Kidney (tissue), 14 donors: Measurements from ENCODE around the gene MYRIP. TPM values are rescaled to one million over a fixed set of nuclear protein-coding genes. Genes with fewer than 3 reads are reported as not detected.

Source experiments
- DNase-seq, 5 donors: peaks; one replicate each; pipeline ENCODE4 v3.0.0-alpha.2; 2013 to 2020
- FAIRE-seq: peaks from 2 replicates; lab custom pipeline; 2012; peaks lifted over from hg19 to GRCh38; lab: Jason Lieb, UNC
- H3K27ac ChIP-seq, 2 donors: one replicate each; pipeline ENCODE4 v1.7.0; 2013; ENCODE audit warnings: low read depth in 2 of 2, low read length in 2 of 2, inconsistent platforms in 1 of 2
- H3K27me3 ChIP-seq: one replicate; pipeline ENCODE4 v1.7.1; 2013; ENCODE audit warnings: low read length, inconsistent platforms; ENCODE audit not compliant: control insufficient read depth, insufficient read depth
- H3K36me3 ChIP-seq, 3 donors: one replicate each; pipeline versions ENCODE4 v1.7.0 to v1.7.1; 2013; ENCODE audit warnings: low read length in 3 of 3, control low read depth in 1 of 3, inconsistent platforms in 1 of 3; ENCODE audit not compliant: insufficient read depth in 3 of 3, control insufficient read depth in 2 of 3
- H3K4me1 ChIP-seq, 3 donors: one replicate each; pipeline versions ENCODE4 v1.7.0 to v1.7.1; 2013; ENCODE audit warnings: low read length in 3 of 3, inconsistent platforms in 1 of 3, low read depth in 1 of 3; ENCODE audit not compliant: control insufficient read depth in 2 of 3, insufficient read depth in 2 of 3
- H3K4me3 ChIP-seq, 3 donors: one replicate each; pipeline versions ENCODE4 v1.7.0 to v1.8.1; 2013; ENCODE audit warnings: low read length in 3 of 3, control low read depth in 1 of 3, inconsistent platforms in 1 of 3
- H3K9ac ChIP-seq, 3 donors: one replicate each; pipeline versions ENCODE4 v1.7.0 to v1.7.1; 2013; ENCODE audit warnings: low read length in 3 of 3, control low read depth in 1 of 3, inconsistent platforms in 1 of 3
- H3K9me3 ChIP-seq, 3 donors: one replicate each; pipeline versions ENCODE4 v1.7.0 to v1.7.1; 2013; ENCODE audit warnings: low read length in 3 of 3, control low read depth in 1 of 3, inconsistent platforms in 1 of 3; ENCODE audit not compliant: control insufficient read depth in 2 of 3, insufficient read depth in 1 of 3
- intact Hi-C: fragments of 100-400 bp; cut with DNase I; formaldehyde crosslinking; loops from one replicate; pipeline ENCODE4 v1.11.1; 2022
- polyA plus RNA-seq: library from polyadenylated mRNA; stranded (reverse); fragments of 350-450 nt; fragmentation: Illumina TruSeq; extraction: RNeasy Lipid Tissue Mini Kit (QIAGEN cat#74804); gene quantifications from one replicate; pipeline ENCODE4 v1.2.3, GENCODE V29; 2014; ENCODE audit warnings: low read depth, low replicate concordance; ENCODE audit not compliant: insufficient read depth
- total RNA-seq: library from RNA; stranded (reverse); fragmentation: NEBNext Ultra II Directional; extraction: Animal tissue kit (Norgen Biotek cat#: 25700); gene quantifications from one replicate; pipeline ENCODE4 v1.2.1, GENCODE V29; 2021
- TF ChIP-seq, protein P1 (sequence below): IDR thresholded peaks from 3 replicates; pipeline ENCODE4 v1.5.1; 2012; ENCODE audit warnings: mild to moderate bottlenecking, moderate library complexity, borderline replicate concordance; ENCODE audit not compliant: insufficient read depth; ENCODE audit errors: extremely low read depth
- donor health status: control.
- donor health status: control.
- donor health status: control.
- donor health status: control.
- donor health status: control.
- donor health status: DM: yes; HTN: yes; CAD: no.
- donor health status: Normal renal cell carcinoma (clear cell type).

MYRIP gene
- total and polyA plus RNA-seq, 2 donors from 2014 or later, result 0.92 to 6.6 TPM

DNA sequence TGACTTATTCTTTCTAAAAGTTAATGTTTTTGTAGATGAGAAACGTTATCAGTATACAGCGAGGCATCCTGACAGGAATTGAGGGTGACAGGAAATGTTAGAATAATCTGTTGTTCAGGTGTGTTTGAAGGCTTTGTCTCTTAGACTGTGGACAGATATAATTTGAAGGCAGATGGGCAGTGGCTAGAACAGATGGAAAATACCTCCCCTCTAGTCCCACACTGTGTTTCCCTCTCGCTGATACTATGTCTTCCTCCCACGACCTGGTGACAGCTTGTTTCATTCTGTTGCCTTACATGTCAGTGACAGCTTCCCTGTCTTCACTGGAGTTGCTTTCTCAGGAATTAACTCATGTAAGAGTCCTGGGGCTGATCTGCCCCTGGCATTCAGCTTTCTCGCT, 125.3 kb downstream of the MYRIP start:
- H3K9ac ChIP-seq, result no peak overlapping the region
- FAIRE-seq (no peak), DNase-seq (peak in 1 of 5 donors; percentile 52)
- no peak overlapping the region for H3K4me3 ChIP-seq
- peaks cover 0 to 3% (median 0%) of the 10 kb centered on the region in 3 donors for H3K4me1 ChIP-seq
- no peak overlapping the region for H3K27ac ChIP-seq
- no peaks in the 10 kb centered on the region for H3K9me3 ChIP-seq
- intact Hi-C loops, result no loop called here
- TF ChIP-seq, protein P1, sequence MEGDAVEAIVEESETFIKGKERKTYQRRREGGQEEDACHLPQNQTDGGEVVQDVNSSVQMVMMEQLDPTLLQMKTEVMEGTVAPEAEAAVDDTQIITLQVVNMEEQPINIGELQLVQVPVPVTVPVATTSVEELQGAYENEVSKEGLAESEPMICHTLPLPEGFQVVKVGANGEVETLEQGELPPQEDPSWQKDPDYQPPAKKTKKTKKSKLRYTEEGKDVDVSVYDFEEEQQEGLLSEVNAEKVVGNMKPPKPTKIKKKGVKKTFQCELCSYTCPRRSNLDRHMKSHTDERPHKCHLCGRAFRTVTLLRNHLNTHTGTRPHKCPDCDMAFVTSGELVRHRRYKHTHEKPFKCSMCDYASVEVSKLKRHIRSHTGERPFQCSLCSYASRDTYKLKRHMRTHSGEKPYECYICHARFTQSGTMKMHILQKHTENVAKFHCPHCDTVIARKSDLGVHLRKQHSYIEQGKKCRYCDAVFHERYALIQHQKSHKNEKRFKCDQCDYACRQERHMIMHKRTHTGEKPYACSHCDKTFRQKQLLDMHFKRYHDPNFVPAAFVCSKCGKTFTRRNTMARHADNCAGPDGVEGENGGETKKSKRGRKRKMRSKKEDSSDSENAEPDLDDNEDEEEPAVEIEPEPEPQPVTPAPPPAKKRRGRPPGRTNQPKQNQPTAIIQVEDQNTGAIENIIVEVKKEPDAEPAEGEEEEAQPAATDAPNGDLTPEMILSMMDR, result no peak
- no peaks in the 10 kb centered on the region for H3K36me3 ChIP-seq
- no peaks in the 10 kb centered on the region for H3K27me3 ChIP-seq

DNA sequence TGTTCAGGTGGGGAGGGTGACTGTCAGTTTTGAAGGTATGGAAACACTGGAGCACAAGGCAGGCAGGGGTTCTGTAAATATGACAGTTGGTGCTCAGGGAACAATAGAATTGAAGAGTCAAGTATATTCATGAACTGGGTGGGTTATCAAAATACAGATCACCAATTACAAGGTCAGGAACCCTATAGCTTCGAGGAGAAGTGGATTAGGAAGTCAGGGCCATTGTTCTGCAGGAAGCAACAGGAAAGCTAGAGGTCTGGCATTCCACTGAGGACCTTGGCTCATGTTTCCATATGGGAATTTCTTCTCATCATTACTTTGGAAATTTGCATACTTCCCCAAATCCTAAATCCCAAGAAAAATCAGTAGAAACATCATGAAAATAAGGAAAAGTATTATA, 125.9 kb downstream of the MYRIP start:
- no peaks in the 10 kb centered on the region for H3K9me3 ChIP-seq
- no peak for DNase-seq
- H3K36me3 ChIP-seq, result no peaks in the 10 kb centered on the region
- no peak overlapping the region for H3K4me3 ChIP-seq
- intact Hi-C loops, result no loop called here
- FAIRE-seq, result no peak
- H3K27ac ChIP-seq, result no peak overlapping the region
- TF ChIP-seq, protein P1, result no peak
- no peaks in the 10 kb centered on the region for H3K27me3 ChIP-seq
- no peak overlapping the region for H3K9ac ChIP-seq
- H3K4me1 ChIP-seq, result peaks cover 0 to 3% (median 0%) of the 10 kb centered on the region in 3 donors

DNA sequence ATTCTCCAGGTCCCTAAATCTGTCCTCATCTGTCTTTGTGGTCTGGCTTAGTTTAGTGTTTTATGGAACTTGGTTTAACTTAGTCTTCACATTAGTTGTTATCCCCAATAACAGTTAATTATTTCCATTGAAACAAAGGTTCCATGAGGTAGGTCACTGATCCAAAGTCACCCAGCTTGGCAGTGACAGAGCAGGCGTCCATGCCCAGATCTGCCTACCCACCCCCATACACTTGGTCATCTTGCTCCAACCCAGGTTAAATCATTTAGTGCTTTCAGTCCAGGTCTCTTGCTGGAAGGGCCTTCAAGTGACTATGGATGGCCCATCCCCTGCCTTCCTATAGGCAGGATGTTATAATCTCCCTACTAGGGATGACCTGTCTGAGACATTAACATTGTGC, 127.4 kb downstream of the MYRIP start:
- Histone ChIP-seq H3K27ac (no peak overlapping the region), H3K27me3 (no peaks in the 10 kb centered on the region), H3K4me1 (peaks cover 0 to 3% (median 0%) of the 10 kb centered on the region in 3 donors), H3K4me3 (no peak overlapping the region), H3K9ac (no peak overlapping the region), H3K36me3 (no peaks in the 10 kb centered on the region), H3K9me3 (no peaks in the 10 kb centered on the region)
- intact Hi-C loops, result no loop called here
- TF ChIP-seq, protein P1, result no peak
- DNase-seq (no peak), FAIRE-seq (no peak)

DNA sequence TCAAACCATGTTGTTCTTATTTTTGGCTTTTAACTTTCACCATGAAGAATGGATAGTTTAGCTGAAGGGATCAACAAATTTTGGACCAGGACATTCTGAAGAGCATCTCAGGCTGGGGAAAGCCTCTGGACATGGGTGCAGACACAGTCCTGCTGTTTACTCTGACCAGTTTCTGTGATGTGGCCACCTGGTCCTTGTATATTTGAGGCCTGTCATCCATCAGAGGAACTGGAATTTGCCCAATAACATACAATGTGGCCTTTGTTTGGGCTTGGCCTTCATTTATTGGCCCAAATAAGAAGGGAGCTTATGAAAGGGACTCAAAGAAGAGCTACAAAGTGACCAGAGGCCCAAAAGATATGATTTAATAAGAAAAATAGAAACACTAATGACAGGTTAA, 127.9 kb downstream of the MYRIP start:
- TF ChIP-seq, protein P1, result no peak
- H3K27me3 ChIP-seq, result no peaks in the 10 kb centered on the region
- no peak overlapping the region for H3K27ac ChIP-seq
- no peaks in the 10 kb centered on the region for H3K9me3 ChIP-seq
- no peak overlapping the region for H3K9ac ChIP-seq
- H3K4me1 ChIP-seq, result peaks cover 0 to 3% (median 0%) of the 10 kb centered on the region in 3 donors
- intact Hi-C loops, result no loop called here
- DNase-seq (no peak), FAIRE-seq (no peak)
- H3K4me3 ChIP-seq, result no peak overlapping the region
- no peaks in the 10 kb centered on the region for H3K36me3 ChIP-seq
